CD1c-positive myeloid dendritic cell (primary cell): ENCODE results near the gene COPS8.

Experiments
- DNase-seq: peaks from one replicate; pipeline ENCODE4 v3.0.0-alpha.2; 2016; ENCODE audit errors: extremely low spot score

COPS8 gene

GRCh38 chr2:237085248-237086221 lies at the start of gene COPS8:
Gene COPS8 (plus strand): TSS chr2:237085889. CDS start chr2:237085965, 76 bp downstream.
- DNase-seq, result peak; percentile 97

GRCh38 chr2:237039301-237040031 lies 46.2 kb upstream of the COPS8 start:
- DNase-seq, result no peak

GRCh38 chr2:237041231-237041630 lies 44.5 kb upstream of the COPS8 start:
- DNase-seq, result no peak

GRCh38 chr2:237042101-237042500 lies 43.6 kb upstream of the COPS8 start:
- DNase-seq, result no peak

- DNase-seq, result no peak
Measured at GRCh38 chr2:237043866-237044265, 41.8 kb upstream of the COPS8 start.

GRCh38 chr2:237044281-237044680 lies 41.4 kb upstream of the COPS8 start:
- no peak for DNase-seq

- no peak for DNase-seq
Measured at GRCh38 chr2:237045449-237045848, 40.2 kb upstream of the COPS8 start.

- DNase-seq, result no peak
Measured at GRCh38 chr2:237048595-237048994, 37.1 kb upstream of the COPS8 start.

- DNase-seq, result no peak
Measured at GRCh38 chr2:237051861-237052260, 33.8 kb upstream of the COPS8 start.

- no peak for DNase-seq
Measured at GRCh38 chr2:237053066-237053465, 32.6 kb upstream of the COPS8 start.

- DNase-seq, result no peak
Measured at GRCh38 chr2:237055386-237056100, 30.1 kb upstream of the COPS8 start.

- DNase-seq, result no peak
Measured at GRCh38 chr2:237056287-237056875, 29.3 kb upstream of the COPS8 start.

- DNase-seq, result no peak
Measured at GRCh38 chr2:237057107-237057506, 28.6 kb upstream of the COPS8 start.

GRCh38 chr2:237057893-237058300 lies 27.8 kb upstream of the COPS8 start:
- DNase-seq, result no peak

GRCh38 chr2:237058423-237058822 lies 27.3 kb upstream of the COPS8 start:
- no peak for DNase-seq

- DNase-seq, result no peak
Measured at GRCh38 chr2:237059155-237059875, 26.4 kb upstream of the COPS8 start.

- peak; percentile 45 for DNase-seq
Measured at GRCh38 chr2:237060534-237061312, 25.0 kb upstream of the COPS8 start.

- no peak for DNase-seq
Measured at GRCh38 chr2:237061356-237061755, 24.3 kb upstream of the COPS8 start.

GRCh38 chr2:237062585-237062984 lies 23.1 kb upstream of the COPS8 start:
- no peak for DNase-seq
